Fibroblast of lung (primary cell): ENCODE data around the gene ZFAND2B. TPM values are rescaled to one million over a fixed set of nuclear protein-coding genes. Genes with fewer than 3 reads are reported as not detected.

ENCODE experiments used
- DNase-seq, 2 donors: peaks; one replicate each; pipeline versions ENCODE4 v3.0.0 to v3.0.0-alpha.2; 2010; ENCODE audit warnings: low read depth in 2 of 2
- H2AFZ ChIP-seq: 2 replicates; pipeline ENCODE4 v1.5.1; 2012; ENCODE audit warnings: low read length, control low read depth, inconsistent platforms
- H3K27ac ChIP-seq: 2 replicates; pipeline ENCODE4 v1.5.1; 2011; ENCODE audit warnings: low read length, control low read depth; ENCODE audit not compliant: insufficient read depth
- H3K27me3 ChIP-seq: 2 replicates; pipeline ENCODE4 v1.5.1; 2011; ENCODE audit warnings: mild to moderate bottlenecking, low read length; ENCODE audit not compliant: control insufficient read depth, insufficient read depth
- H3K36me3 ChIP-seq: 2 replicates; pipeline ENCODE4 v1.5.1; 2011; ENCODE audit warnings: low read length; ENCODE audit not compliant: control insufficient read depth, insufficient read depth
- H3K4me1 ChIP-seq: 2 replicates; pipeline ENCODE4 v1.5.1; 2011; ENCODE audit warnings: low read length; ENCODE audit not compliant: control insufficient read depth, insufficient read depth; ENCODE audit errors: extremely low read depth
- H3K4me2 ChIP-seq: 2 replicates; pipeline ENCODE4 v1.5.1; 2011; ENCODE audit warnings: low read length, control low read depth; ENCODE audit not compliant: insufficient read depth; ENCODE audit errors: extremely low read depth
- H3K4me3 ChIP-seq, 4 experiments: fragments of 200-600 bp in 1 of 4; sonication (generic) in 1 of 4; replicated peaks in 1 of 4; 2 replicates each; pipeline ENCODE4 v1.5.1; 2011 to 2016; ENCODE audit warnings: low read length in 4 of 4, low read depth in 3 of 4, mild to moderate bottlenecking in 3 of 4, control low read depth in 2 of 4, inconsistent platforms in 1 of 4, mixed read lengths in 1 of 4; ENCODE audit not compliant: insufficient read depth in 1 of 4; ENCODE audit errors: control extremely low read depth in 1 of 4
- H3K79me2 ChIP-seq: 2 replicates; pipeline ENCODE4 v1.5.1; 2012; ENCODE audit warnings: mild to moderate bottlenecking, low read length, inconsistent platforms; ENCODE audit not compliant: control insufficient read depth, insufficient read depth
- H3K9ac ChIP-seq: 2 replicates; pipeline ENCODE4 v1.5.1; 2011; ENCODE audit warnings: mild to moderate bottlenecking, low read length, control low read depth; ENCODE audit not compliant: insufficient read depth
- H3K9me3 ChIP-seq: 2 replicates; pipeline ENCODE4 v1.5.1; 2012; ENCODE audit warnings: low read depth, low read length; ENCODE audit not compliant: control insufficient read depth, insufficient read depth
- H4K20me1 ChIP-seq: 2 replicates; pipeline ENCODE4 v1.5.1; 2011; ENCODE audit warnings: low read length; ENCODE audit not compliant: control insufficient read depth, insufficient read depth; ENCODE audit errors: extremely low read depth
- CTCF ChIP-seq, 2 donors: IDR thresholded peaks in 1 of 2; conservative IDR thresholded peaks in 1 of 2; 1 replicate in 1 of 2; 2 replicates in 1 of 2; pipeline ENCODE4 v1.5.1; 2011 to 2012; ENCODE audit warnings: low read length in 2 of 2, control low read depth in 1 of 2, inconsistent platforms in 1 of 2, low read depth in 1 of 2, mild to moderate bottlenecking in 1 of 2
- EZH2 ChIP-seq: IDR thresholded peaks from 2 replicates; pipeline ENCODE4 v1.5.1; 2012; ENCODE audit warnings: low read length, control low read depth, mild to moderate bottlenecking; ENCODE audit errors: missing control alignments
- polyA minus RNA-seq: library from RNA; depleted of rRNA, polyadenylated mRNA; stranded (reverse); fragments of >200 nt; gene quantifications from 2 replicates; pipeline ENCODE4 v1.2.3, GENCODE V29; 2011; ENCODE audit warnings: low replicate concordance
- polyA plus RNA-seq, 2 donors: library from polyadenylated mRNA; depleted of rRNA in 1 of 2; stranded (reverse) in 1 of 2; unstranded in 1 of 2; fragments of >200 nt; gene quantifications; 2 replicates each; pipeline ENCODE4 v1.2.1, GENCODE V29; 2011 to 2012; ENCODE audit warnings: missing spikeins in 1 of 2
- total RNA-seq: library from RNA; depleted of rRNA; stranded (reverse); fragments of >200 nt; gene quantifications from 2 replicates; pipeline ENCODE4 v1.2.1, GENCODE V29; 2014

ZFAND2B gene
- 29.3 and 40.0 TPM in 2 replicates for total RNA-seq
- 26.8 and 29.9 TPM in 2 replicates for polyA plus RNA-seq
- 22.3 and 35.3 TPM in 2 replicates for polyA plus RNA-seq (2012)
- 40.2 and 53.9 TPM in 2 replicates for polyA minus RNA-seq

GRCh38 chr2:219206328-219207133, at the start of gene ZFAND2B:
ZFAND2B (plus strand) TSS chr2:219206782; CDS start chr2:219206988, 206 bp downstream.
- H3K9me3 ChIP-seq: no peaks in the 10 kb centered on the region
- H3K27me3 ChIP-seq: peaks cover 2% of the 10 kb centered on the region
- TF ChIP-seq EZH2 (no peak), CTCF (conservative IDR thresholded peaks at IDR 0.05 in 1 of 2, IDR thresholded peaks at IDR 0.05 in 1 of 2; ENCODE audit: low read depth in 1 of 2, low read length in 2 of 2) (no peak)
- peaks cover 15% of the 10 kb centered on the region for H3K36me3 ChIP-seq
- peaks cover 2% of the 10 kb centered on the region for H3K79me2 ChIP-seq
- peak within 1 kb of the TSS; percentile 99 for H3K4me2 ChIP-seq
- peak; percentile 86 to 90 for DNase-seq
- peak within 1 kb of the TSS; percentile 58 to 85 (median 75) for H3K4me3 ChIP-seq
- peak within 1 kb of the TSS; percentile 80 for H3K27ac ChIP-seq
- peak within 1 kb of the TSS; percentile 71 for H3K9ac ChIP-seq
- peaks cover 16% of the 10 kb centered on the region for H3K4me1 ChIP-seq
- peak within 1 kb of the TSS; percentile 91 for H2AFZ ChIP-seq
- H4K20me1 ChIP-seq: no peaks in the 10 kb centered on the region

GRCh38 chr2:219157396-219157795, 49.2 kb upstream of the ZFAND2B start:
- DNase-seq: no peak
- Histone ChIP-seq H3K4me3 (no peak overlapping the region), H3K36me3 (no peaks in the 10 kb centered on the region), H3K79me2 (no peaks in the 10 kb centered on the region), H3K9ac (no peak overlapping the region), H2AFZ (no peak overlapping the region), H3K4me1 (peaks cover 4% of the 10 kb centered on the region), H3K4me2 (no peak overlapping the region), H4K20me1 (no peaks in the 10 kb centered on the region), H3K27me3 (no peaks in the 10 kb centered on the region), H3K27ac (no peak overlapping the region), H3K9me3 (no peaks in the 10 kb centered on the region)
- no peak for TF ChIP-seq CTCF (conservative IDR thresholded peaks at IDR 0.05 in 1 of 2, IDR thresholded peaks at IDR 0.05 in 1 of 2; ENCODE audit: low read depth in 1 of 2, low read length in 2 of 2)
- no peak for TF ChIP-seq EZH2

- Histone ChIP-seq H3K9me3 (no peaks in the 10 kb centered on the region), H3K4me2 (no peak overlapping the region), H3K9ac (no peak overlapping the region), H3K79me2 (no peaks in the 10 kb centered on the region), H4K20me1 (no peaks in the 10 kb centered on the region), H3K4me3 (no peak overlapping the region), H3K36me3 (no peaks in the 10 kb centered on the region), H2AFZ (no peak overlapping the region), H3K27me3 (no peaks in the 10 kb centered on the region), H3K4me1 (peaks cover 4% of the 10 kb centered on the region), H3K27ac (no peak overlapping the region)
- no peak for TF ChIP-seq EZH2
- no peak for DNase-seq
These were observed 48.6 kb upstream of the ZFAND2B start for GRCh38 chr2:219158025-219158424.
